CD14-positive monocyte (primary cell): Measurements from ENCODE around the gene PLAC9. TPM values are rescaled to one million over a fixed set of nuclear protein-coding genes. Genes with fewer than 3 reads are reported as not detected.

Experiments used
- DNase-seq, 3 donors: peaks; one replicate each; pipeline ENCODE4 v3.0.0-alpha.2; 2011 to 2022
- H2AFZ ChIP-seq: 2 replicates; pipeline ENCODE4 v1.6.0; 2012; ENCODE audit warnings: mild to moderate bottlenecking, low read depth, low read length, inconsistent platforms; ENCODE audit not compliant: insufficient read depth, poor library complexity, severe bottlenecking
- H3K27ac ChIP-seq, 2 donors: 1 replicate in 1 of 2; 2 replicates in 1 of 2; pipeline ENCODE4 v1.5.1; 2012 to 2013; ENCODE audit warnings: low read length in 2 of 2, control low read depth in 1 of 2, inconsistent platforms in 1 of 2, low read depth in 1 of 2, mild to moderate bottlenecking in 1 of 2
- H3K27me3 ChIP-seq, 2 donors: one replicate each; pipeline versions ENCODE4 v1.6.0 to v1.6.1; 2011 to 2013; ENCODE audit warnings: low read length in 2 of 2; ENCODE audit not compliant: control insufficient read depth in 2 of 2, insufficient read depth in 2 of 2
- H3K36me3 ChIP-seq, 2 donors: replicated peaks in 1 of 2; 1 replicate in 1 of 2; 2 replicates in 1 of 2; pipeline versions ENCODE4 v1.5.1 to v1.6.1; 2012 to 2013; ENCODE audit warnings: low read length in 2 of 2, control low read depth in 1 of 2, inconsistent platforms in 1 of 2, mild to moderate bottlenecking in 1 of 2; ENCODE audit not compliant: insufficient read depth in 2 of 2, control insufficient read depth in 1 of 2
- H3K4me1 ChIP-seq, 2 donors: 1 replicate in 1 of 2; 2 replicates in 1 of 2; pipeline versions ENCODE4 v1.5.1 to v1.6.1; 2012 to 2013; ENCODE audit warnings: low read length in 2 of 2, control low read depth in 1 of 2, inconsistent platforms in 1 of 2, mild to moderate bottlenecking in 1 of 2, moderate library complexity in 1 of 2; ENCODE audit not compliant: insufficient read depth in 2 of 2, control insufficient read depth in 1 of 2
- H3K4me2 ChIP-seq: replicated peaks from 2 replicates; pipeline ENCODE3; 2012; ENCODE audit warnings: low read length, moderate library complexity, mild to moderate bottlenecking; ENCODE audit not compliant: poor library complexity, severe bottlenecking; ENCODE audit errors: extremely low read depth
- H3K4me3 ChIP-seq, 3 experiments: fragments of 200-600 bp in 1 of 3; sonication (generic) in 1 of 3; replicated peaks in 1 of 3; 1 replicate in 2 of 3; 2 replicates in 1 of 3; pipeline ENCODE4 v1.5.1; 2011 to 2013; ENCODE audit warnings: low read length in 3 of 3, mild to moderate bottlenecking in 3 of 3, control low read depth in 2 of 3, low read depth in 2 of 3, inconsistent platforms in 1 of 3, moderate library complexity in 1 of 3
- H3K79me2 ChIP-seq: 2 replicates; pipeline ENCODE4 v1.6.0; 2012; ENCODE audit warnings: mild to moderate bottlenecking, control low read depth, inconsistent platforms, low read length, moderate library complexity; ENCODE audit not compliant: insufficient read depth
- H3K9ac ChIP-seq: 2 replicates; pipeline ENCODE4 v1.6.0; 2017; ENCODE audit warnings: low read length, mild to moderate bottlenecking; ENCODE audit not compliant: insufficient read depth, poor library complexity, severe bottlenecking
- H3K9me3 ChIP-seq, 2 donors: replicated peaks in 1 of 2; 1 replicate in 1 of 2; 2 replicates in 1 of 2; pipeline versions ENCODE4 v1.5.1 to v1.6.1; 2012 to 2013; ENCODE audit warnings: low read length in 2 of 2, control low read depth in 1 of 2; ENCODE audit not compliant: control insufficient read depth in 1 of 2, insufficient read depth in 1 of 2
- H4K20me1 ChIP-seq: 2 replicates; pipeline ENCODE4 v1.6.0; 2012; ENCODE audit warnings: mild to moderate bottlenecking, low read length, control low read depth, moderate library complexity; ENCODE audit not compliant: insufficient read depth
- H3K27ac Mint-ChIP-seq, 7 donors: one replicate each; pipeline ENCODE4 v1.8.0; 2020; ENCODE audit warnings: mild to moderate bottlenecking in 7 of 7, mixed read lengths in 7 of 7, moderate library complexity in 6 of 7, inconsistent platforms in 2 of 7
- H3K27me3 Mint-ChIP-seq, 3 donors: one replicate each; pipeline ENCODE4 v1.8.0; 2021 to 2022; ENCODE audit warnings: low read depth in 3 of 3, mild to moderate bottlenecking in 3 of 3, mixed read lengths in 3 of 3, moderate library complexity in 3 of 3, inconsistent platforms in 1 of 3
- H3K36me3 Mint-ChIP-seq, 2 donors: one replicate each; pipeline ENCODE4 v1.8.0; 2020; ENCODE audit warnings: mixed read lengths in 2 of 2, inconsistent platforms in 1 of 2, mild to moderate bottlenecking in 1 of 2
- H3K4me1 Mint-ChIP-seq: one replicate; pipeline ENCODE4 v1.8.0; 2020; ENCODE audit warnings: mild to moderate bottlenecking, mixed read lengths
- H3K4me3 Mint-ChIP-seq, 2 donors: one replicate each; pipeline ENCODE4 v1.8.0; 2020; ENCODE audit warnings: mild to moderate bottlenecking in 2 of 2, mixed read lengths in 2 of 2, moderate library complexity in 1 of 2
- H3K9me3 Mint-ChIP-seq, 7 donors: one replicate each; pipeline ENCODE4 v1.8.0; 2020 to 2022; ENCODE audit warnings: mixed read lengths in 7 of 7, mild to moderate bottlenecking in 6 of 7, moderate library complexity in 6 of 7, inconsistent platforms in 2 of 7
- CTCF ChIP-seq: fragments of 200-600 bp; IDR thresholded peaks from one replicate; pipeline ENCODE4 v1.8.0; 2022; ENCODE audit warnings: antibody characterized with exemption, mild to moderate bottlenecking
- WGBS: methylation state at CpG from one replicate; pipeline ENCODE4 v1.1.5; 2013; ENCODE audit warnings: missing lambda C conversion rate; ENCODE audit not compliant: insufficient coverage; 5-methylcytosine and 5-hydroxymethylcytosine counted together
- intact Hi-C, 2 donors: fragments of 100-400 bp; cut with micrococcal nuclease; formaldehyde crosslinking; loops; one replicate each; pipeline versions ENCODE4 v1.15.0 to v1.15.1; 2023
- polyA plus RNA-seq, 3 donors: library from polyadenylated mRNA; depleted of rRNA in 1 of 3; unstranded in 2 of 3; stranded (reverse) in 1 of 3; fragments of 300-500 nt in 2 of 3; fragments of >200 nt in 1 of 3; fragmentation: Illumina TruSeq in 2 of 3; gene quantifications; 1 replicate in 2 of 3; 2 replicates in 1 of 3; pipeline ENCODE4 v1.2.3, GENCODE V29; 2012 to 2021

PLAC9 gene
- polyA plus RNA-seq, 3 donors, result not detected

- H3K9me3 Mint-ChIP-seq, result peaks cover 0 to 3% (median 0%) of the 10 kb centered on the region in 7 donors
These were observed 32.4 kb upstream of the PLAC9 start for GRCh38 chr10:80100116-80100515.

GRCh38 chr10:80100861-80101695 is 31.5 kb upstream of the PLAC9 start:
- no peak overlapping the region for H3K4me3 ChIP-seq
- peaks cover 3 to 8% (median 6%) of the 10 kb centered on the region in 3 donors for H3K27me3 Mint-ChIP-seq
- H3K4me1 Mint-ChIP-seq, result no peaks in the 10 kb centered on the region
- H3K27me3 ChIP-seq, result no peaks in the 10 kb centered on the region
- no peak overlapping the region for H2AFZ ChIP-seq
- H3K4me3 Mint-ChIP-seq, result no peak overlapping the region
- H3K4me1 ChIP-seq, result no peaks in the 10 kb centered on the region
- intact Hi-C loops, result no loop called here
- no peaks in the 10 kb centered on the region for H3K36me3 ChIP-seq
- no peaks in the 10 kb centered on the region for H3K36me3 Mint-ChIP-seq
- WGBS, result 94% methylated on average over 7 of the region's 15 CpGs
- TF ChIP-seq CTCF, result no peak
- no peak overlapping the region for H3K27ac ChIP-seq
- H3K4me2 ChIP-seq, result no peak overlapping the region
- H4K20me1 ChIP-seq, result no peaks in the 10 kb centered on the region
- H3K27ac Mint-ChIP-seq, result no peak overlapping the region
- no peaks in the 10 kb centered on the region for H3K9me3 ChIP-seq
- H3K9ac ChIP-seq, result no peak overlapping the region
- no peak for DNase-seq
- H3K79me2 ChIP-seq, result no peaks in the 10 kb centered on the region
- peaks cover 0 to 3% (median 0%) of the 10 kb centered on the region in 7 donors for H3K9me3 Mint-ChIP-seq

More at GRCh38 chr10:80100116-80100515, 32.4 kb upstream of the PLAC9 start:
- Histone ChIP-seq H2AFZ (no peak overlapping the region), H3K4me2 (no peak overlapping the region), H3K9me3 (no peaks in the 10 kb centered on the region), H3K79me2 (no peaks in the 10 kb centered on the region), H3K9ac (no peak overlapping the region), H3K36me3 (no peaks in the 10 kb centered on the region), H3K4me3 (no peak overlapping the region), H4K20me1 (no peaks in the 10 kb centered on the region), H3K27ac (no peak overlapping the region), H3K27me3 (no peaks in the 10 kb centered on the region), H3K4me1 (no peaks in the 10 kb centered on the region)
- TF ChIP-seq CTCF, result no peak
- Mint-ChIP-seq H3K36me3 (no peaks in the 10 kb centered on the region), H3K27me3 (peaks cover 3 to 8% (median 6%) of the 10 kb centered on the region in 3 donors), H3K4me1 (no peaks in the 10 kb centered on the region), H3K4me3 (no peak overlapping the region), H3K27ac (no peak overlapping the region)
- no peak for DNase-seq
- WGBS, result 98% methylated on average over 6 of the region's 9 CpGs
- intact Hi-C loops, result no loop called here
